IMR-90 (cell line): ENCODE results near the gene CDX1. TPM values are rescaled to one million over a fixed set of nuclear protein-coding genes. Genes with fewer than 3 reads are reported as not detected.

ENCODE experiments used
- ATAC-seq: fragments of 200-7000 bp; cut with Tn5 transposase; 2 replicates; pipeline ENCODE4 v1.9.1; 2020; ENCODE audit warnings: low read depth, mild to moderate bottlenecking, moderate library complexity
- BruUV-seq: library from RNA; stranded (reverse); fragments of 400-500 nt; replicated peaks from 2 replicates; lab custom pipeline; 2021; lab: Mats Ljungman, UMichigan
- CTCF ChIA-PET: fragments of 300-600 bp; formaldehyde crosslinking; extraction: SDS; loops from one replicate; lab custom pipeline; 2021; ENCODE audit warnings: antibody characterized with exemption; lab: Yijun Ruan, JAX
- POLR2A ChIA-PET: fragments of 300-600 bp; sonication (Branson Sonifier 250); formaldehyde crosslinking; loops from one replicate; lab custom pipeline; 2022; ENCODE audit warnings: antibody characterized with exemption; ENCODE audit not compliant: unreplicated experiment; lab: Charles Lee
- DNase-seq: peaks from one replicate; pipeline ENCODE4 v3.0.0; 2013
- H2AFZ ChIP-seq: replicated peaks from 2 replicates; pipeline ENCODE3; 2013; ENCODE audit warnings: low read length, mild to moderate bottlenecking; ENCODE audit not compliant: poor library complexity
- H2AK5ac ChIP-seq: 2 replicates; pipeline ENCODE4 v1.6.1; 2013; ENCODE audit warnings: low read depth, low read length, inconsistent platforms
- H2AK9ac ChIP-seq: replicated peaks from 2 replicates; pipeline ENCODE3; 2013; ENCODE audit warnings: mild to moderate bottlenecking, low read depth, low read length, moderate library complexity; ENCODE audit not compliant: poor library complexity
- H2BK120ac ChIP-seq: 2 replicates; pipeline ENCODE4 v1.6.1; 2013; ENCODE audit warnings: low read depth, low read length, inconsistent platforms
- H2BK15ac ChIP-seq: 3 replicates; pipeline ENCODE4 v1.6.1; 2013; ENCODE audit warnings: low read depth, low read length, inconsistent platforms
- H2BK20ac ChIP-seq: 2 replicates; pipeline ENCODE4 v1.6.1; 2013; ENCODE audit warnings: low read depth, mild to moderate bottlenecking, inconsistent platforms, low read length, moderate library complexity
- H2BK5ac ChIP-seq: 2 replicates; pipeline ENCODE4 v1.6.1; 2013; ENCODE audit warnings: mild to moderate bottlenecking, low read depth, low read length, inconsistent platforms; ENCODE audit not compliant: poor library complexity, severe bottlenecking
- H3K14ac ChIP-seq: replicated peaks from 2 replicates; pipeline ENCODE4 v1.6.1; 2013; ENCODE audit warnings: low read depth, low read length, inconsistent platforms
- H3K18ac ChIP-seq: 2 replicates; pipeline ENCODE4 v1.6.1; 2013; ENCODE audit warnings: low read depth, low read length, control low read depth
- H3K23ac ChIP-seq: 2 replicates; pipeline ENCODE4 v1.6.1; 2013; ENCODE audit warnings: low read depth, low read length, inconsistent platforms
- H3K27ac ChIP-seq: 2 replicates; pipeline ENCODE4 v1.5.1; 2013; ENCODE audit warnings: mild to moderate bottlenecking, control low read depth, low read length; ENCODE audit not compliant: insufficient read depth
- H3K27me3 ChIP-seq: 2 replicates; pipeline ENCODE4 v1.6.1; 2013; ENCODE audit warnings: low read length; ENCODE audit not compliant: control insufficient read depth, insufficient read depth
- H3K36me3 ChIP-seq: 2 replicates; pipeline ENCODE4 v1.6.1; 2013; ENCODE audit warnings: low read length, mixed read lengths; ENCODE audit not compliant: control insufficient read depth, insufficient read depth
- H3K4ac ChIP-seq: 2 replicates; pipeline ENCODE4 v1.6.1; 2013; ENCODE audit warnings: low read depth, low read length, inconsistent platforms
- H3K4me1 ChIP-seq: 2 replicates; pipeline ENCODE4 v1.6.1; 2013; ENCODE audit warnings: low read length, mixed read lengths; ENCODE audit not compliant: control insufficient read depth, insufficient read depth
- H3K4me2 ChIP-seq: 2 replicates; pipeline ENCODE4 v1.6.1; 2013; ENCODE audit warnings: low read depth, mild to moderate bottlenecking, control low read depth, low read length, moderate library complexity
- H3K4me3 ChIP-seq: 2 replicates; pipeline ENCODE4 v1.5.1; 2013; ENCODE audit warnings: low read depth, mild to moderate bottlenecking, control low read depth, low read length, moderate library complexity; ENCODE audit not compliant: insufficient read depth
- H3K56ac ChIP-seq: 2 replicates; pipeline ENCODE4 v1.6.1; 2013; ENCODE audit warnings: low read length, inconsistent platforms; ENCODE audit not compliant: insufficient read depth; ENCODE audit errors: extremely low read depth
- H3K79me1 ChIP-seq, 2 experiments: 2 replicates each; pipeline ENCODE4 v1.6.1; 2013; ENCODE audit warnings: low read length in 2 of 2, inconsistent platforms in 1 of 2, low read depth in 1 of 2
- H3K9ac ChIP-seq: 2 replicates; pipeline ENCODE4 v1.6.1; 2013; ENCODE audit warnings: low read depth, low read length, control low read depth
- H3K9me1 ChIP-seq: 2 replicates; pipeline ENCODE4 v1.6.1; 2013; ENCODE audit warnings: low read length, inconsistent platforms; ENCODE audit not compliant: insufficient read depth
- H3K9me3 ChIP-seq: 2 replicates; pipeline ENCODE4 v1.6.1; 2013; ENCODE audit warnings: low read length; ENCODE audit not compliant: control insufficient read depth, insufficient read depth
- H4K20me1 ChIP-seq: 2 replicates; pipeline ENCODE4 v1.6.1; 2013; ENCODE audit warnings: low read length, inconsistent platforms; ENCODE audit not compliant: insufficient read depth
- H4K5ac ChIP-seq: 2 replicates; pipeline ENCODE4 v1.6.1; 2013; ENCODE audit warnings: mild to moderate bottlenecking, low read depth, low read length, control low read depth
- H4K8ac ChIP-seq, 2 experiments: 2 replicates each; pipeline ENCODE4 v1.6.1; 2013; ENCODE audit warnings: low read depth in 2 of 2, low read length in 2 of 2, control low read depth in 1 of 2, inconsistent platforms in 1 of 2
- H4K91ac ChIP-seq: 2 replicates; pipeline ENCODE4 v1.6.1; 2013; ENCODE audit warnings: low read depth, low read length, inconsistent platforms; ENCODE audit not compliant: insufficient read depth
- BHLHE40 ChIP-seq: fragments of 150-350 bp; IDR thresholded peaks from 2 replicates; pipeline ENCODE4 v1.6.1; 2016; ENCODE audit warnings: mild to moderate bottlenecking, low read depth, low read length
- CEBPB ChIP-seq: IDR thresholded peaks from 2 replicates; pipeline ENCODE4 v1.6.1; 2012; ENCODE audit warnings: low read depth, low read length, improper control_type of control experiment
- CHD1 ChIP-seq: IDR thresholded peaks from 2 replicates; pipeline ENCODE4 v1.6.1; 2012; ENCODE audit warnings: low read depth, low read length, improper control_type of control experiment
- CTCF ChIP-seq: conservative IDR thresholded peaks from 2 replicates; pipeline ENCODE4 v1.5.1; 2012; ENCODE audit warnings: mild to moderate bottlenecking, low read depth, low read length, improper control_type of control experiment
- ELK1 ChIP-seq: fragments of 150-350 bp; IDR thresholded peaks from 2 replicates; pipeline ENCODE4 v1.6.1; 2016; ENCODE audit warnings: low read depth, mild to moderate bottlenecking, low read length, moderate library complexity, borderline replicate concordance
- FOS ChIP-seq: fragments of 150-350 bp; IDR thresholded peaks from 2 replicates; pipeline ENCODE4 v1.6.1; 2016; ENCODE audit warnings: low read depth, low read length
- MAFK ChIP-seq: IDR thresholded peaks from 2 replicates; pipeline ENCODE4 v1.6.1; 2012; ENCODE audit warnings: low read depth, low read length, improper control_type of control experiment
- MAZ ChIP-seq: IDR thresholded peaks from 2 replicates; pipeline ENCODE4 v1.6.1; 2012; ENCODE audit warnings: low read depth, mild to moderate bottlenecking, low read length, improper control_type of control experiment, moderate library complexity, borderline replicate concordance
- MXI1 ChIP-seq: IDR thresholded peaks from 2 replicates; pipeline ENCODE4 v1.6.1; 2012; ENCODE audit warnings: low read depth, mild to moderate bottlenecking, low read length, moderate library complexity, borderline replicate concordance
- NFE2L2 ChIP-seq: fragments of 150-350 bp; IDR thresholded peaks from 2 replicates; pipeline ENCODE4 v1.6.1; 2016; ENCODE audit warnings: low read depth, mild to moderate bottlenecking, low read length
- POLR2A ChIP-seq: IDR thresholded peaks from 2 replicates; pipeline ENCODE4 v1.6.1; 2012; ENCODE audit warnings: mild to moderate bottlenecking, low read depth, low read length
- RAD21 ChIP-seq: IDR thresholded peaks from 2 replicates; pipeline ENCODE4 v1.6.1; 2012; ENCODE audit warnings: low read length, improper control_type of control experiment
- RCOR1 ChIP-seq: IDR thresholded peaks from 2 replicates; pipeline ENCODE4 v1.6.1; 2012; ENCODE audit warnings: mild to moderate bottlenecking, low read length, improper control_type of control experiment; ENCODE audit not compliant: insufficient replicate concordance
- RFX5 ChIP-seq: IDR thresholded peaks from 2 replicates; pipeline ENCODE4 v1.8.0; 2012; ENCODE audit warnings: low read depth, mild to moderate bottlenecking, low read length, moderate library complexity
- SMC3 ChIP-seq: fragments of 150-350 bp; IDR thresholded peaks from 2 replicates; pipeline ENCODE4 v1.6.1; 2016; ENCODE audit warnings: low read depth, mild to moderate bottlenecking, antibody characterized with exemption, low read length, moderate library complexity
- USF2 ChIP-seq: fragments of 150-350 bp; IDR thresholded peaks from 2 replicates; pipeline ENCODE4 v1.6.1; 2017; ENCODE audit warnings: mild to moderate bottlenecking, antibody characterized with exemption, low read length, low read depth
- WGBS, 2 experiments: methylation state at CpG; one replicate each; pipeline versions ENCODE4 v1.1.5 to v1.1.7; 2013; ENCODE audit warnings: missing lambda C conversion rate in 2 of 2; ENCODE audit not compliant: insufficient read length in 1 of 2; ENCODE audit errors: extremely low coverage in 2 of 2; 5-methylcytosine and 5-hydroxymethylcytosine counted together
- dilution Hi-C: fragments of 300-500 bp; cut with HindIII; formaldehyde crosslinking; loops from one replicate; pipeline ENCODE4 v1.14.3; 2018; ENCODE audit warnings: low sequenced_read_pairs; ENCODE audit not compliant: unreplicated experiment
- in situ Hi-C: fragments of 300-500 bp; cut with MboI; formaldehyde crosslinking; loops from 3 replicates; pipeline ENCODE4 v1.14.3; 2019; ENCODE audit warnings: low sequenced_read_pairs, inconsistent platforms, mixed read lengths
- intact Hi-C: fragments of 100-400 bp; cut with micrococcal nuclease; formaldehyde crosslinking; loops from 2 replicates; pipeline ENCODE4 v1.10.0; 2022
- polyA plus RNA-seq, 3 experiments: library from polyadenylated mRNA; depleted of rRNA; stranded (reverse); fragments of >200 nt; gene quantifications; 2 replicates each; pipeline ENCODE4 v1.2.3, GENCODE V29; 2012; ENCODE audit warnings: low replicate concordance in 1 of 3
- total RNA-seq: library from RNA; depleted of rRNA; stranded (reverse); fragments of >200 nt; gene quantifications from 2 replicates; pipeline ENCODE4 v1.2.3, GENCODE V29; 2012

CDX1 gene
- total and polyA plus RNA-seq, 2 of the 4 experiments (the other 2 are of a cell fraction): 0.18 to 0.24 TPM

GRCh38 chr5:150163035-150163434, 3.5 kb upstream of the CDX1 start:
- H2BK15ac ChIP-seq: no peak overlapping the region
- ChIA-PET CTCF (interaction anchor here (1.0 kb wide), 1 partner anchor 13 kb away, joined by 3 read pairs; no protein-coding TSS in a partner anchor), POLR2A (no interaction called here)
- H3K9me1 ChIP-seq: peaks cover 26% of the 10 kb centered on the region
- H3K36me3 ChIP-seq: no peaks in the 10 kb centered on the region
- H3K56ac ChIP-seq: no peak overlapping the region
- H4K5ac ChIP-seq: no peak overlapping the region
- H3K4me2 ChIP-seq: no peak overlapping the region
- no peak for ATAC-seq
- H3K9ac ChIP-seq: no peak overlapping the region
- no peaks in the 10 kb centered on the region; the same call in 1 of the 2 replicates for H3K27me3 ChIP-seq
- peak overlapping the region in 1 of 2 experiments; percentile 75; a peak in 2 of 4 replicates for H4K8ac ChIP-seq
- no peaks in the 10 kb centered on the region for H4K20me1 ChIP-seq
- H3K27ac ChIP-seq: no peak overlapping the region
- H3K9me3 ChIP-seq: no peaks in the 10 kb centered on the region
- H2AK5ac ChIP-seq: peak overlapping the region; percentile 75; the same call in 1 of the 2 replicates
- H3K14ac ChIP-seq: no peak overlapping the region; the same call in 1 of the 2 replicates
- H3K18ac ChIP-seq: no peak overlapping the region
- DNase-seq: no peak
- dilution Hi-C loops: no loop called here
- intact Hi-C loops: no loop called here
- H2BK120ac ChIP-seq: 0 out of 2 replicates have a peak overlapping the region, but pooled peaks have one; percentile 14
- no TSS peak for BruUV-seq
- H3K79me1 ChIP-seq: peaks cover 0 to 28% of the 10 kb centered on the region in 2 experiments; a peak in 2 of 4 replicates
- H3K4me3 ChIP-seq: no peak overlapping the region
- no peak overlapping the region for H4K91ac ChIP-seq
- peak overlapping the region; percentile 38 for H2AFZ ChIP-seq
- peak overlapping the region; percentile 21; the same call in 1 of the 2 replicates for H2BK20ac ChIP-seq
- no peak overlapping the region for H2AK9ac ChIP-seq
- in situ Hi-C loops: no loop called here
- TF ChIP-seq CEBPB (no peak), POLR2A (no peak), BHLHE40 (no peak), MXI1 (no peak), SMC3 (no peak), NFE2L2 (no peak), RAD21 (no peak), RCOR1 (no peak), FOS (no peak), USF2 (no peak), RFX5 (no peak), CHD1 (no peak), ELK1 (no peak), MAFK (no peak), CTCF (no peak), MAZ (no peak)
- H2BK5ac ChIP-seq: no peak overlapping the region
- H3K4me1 ChIP-seq: peaks cover 25% of the 10 kb centered on the region
- no CpG with 5 or more reads among the region's 3 CpGs for WGBS, 2 experiments
- peak overlapping the region; percentile 15; the same call in 1 of the 2 replicates for H3K4ac ChIP-seq
- no peak overlapping the region for H3K23ac ChIP-seq
